IPS DF 4.7 (cell line): Measurements from ENCODE around the gene DST.

ENCODE experiments used
- DNase-seq: peaks from one replicate; pipeline ENCODE4 v3.0.0-alpha.2; 2013; ENCODE audit warnings: low spot score; ENCODE audit errors: extremely low read depth

The DST gene

GRCh38 chr6:56538851-56539250, 103.8 kb downstream of the DST start:
- no peak for DNase-seq

- DNase-seq, result no peak
These were observed 105.4 kb downstream of the DST start for GRCh38 chr6:56537223-56537770.

GRCh38 chr6:56536536-56536935, 106.2 kb downstream of the DST start:
- no peak for DNase-seq

GRCh38 chr6:56535626-56536025, 107.1 kb downstream of the DST start:
- DNase-seq, result no peak

GRCh38 chr6:56534680-56535419, 107.8 kb downstream of the DST start:
- DNase-seq, result no peak

- DNase-seq, result no peak
These were observed 109.7 kb downstream of the DST start for GRCh38 chr6:56532766-56533551.

- no peak for DNase-seq
These were observed 110.7 kb downstream of the DST start for GRCh38 chr6:56531839-56532595.

- DNase-seq, result no peak
These were observed 113.0 kb downstream of the DST start for GRCh38 chr6:56529594-56530191.

GRCh38 chr6:56528412-56528841, 114.3 kb downstream of the DST start:
- DNase-seq, result no peak

- DNase-seq, result no peak
These were observed 114.8 kb downstream of the DST start for GRCh38 chr6:56527934-56528333.

GRCh38 chr6:56526860-56527544, 115.7 kb downstream of the DST start:
- DNase-seq, result no peak

- DNase-seq, result no peak
These were observed 116.5 kb downstream of the DST start for GRCh38 chr6:56525974-56526789.

GRCh38 chr6:56524891-56525703, 117.6 kb downstream of the DST start:
- DNase-seq, result no peak

GRCh38 chr6:56522495-56523270, 120.0 kb downstream of the DST start:
- DNase-seq, result no peak

- DNase-seq, result no peak
These were observed 120.7 kb downstream of the DST start for GRCh38 chr6:56521976-56522375.

- DNase-seq, result no peak
These were observed 121.2 kb downstream of the DST start for GRCh38 chr6:56521454-56521853.

GRCh38 chr6:56520218-56520617, 122.5 kb downstream of the DST start:
- DNase-seq, result no peak
